ENCODE results near the gene SPTB.

Gene SPTB

GRCh38 chr14:64799555-64799954 lies 80.2 kb downstream of the SPTB start:
- H3K4me3 ChIP-seq (replicated peaks in 1 of 2; ENCODE audit: low read depth in 2 of 2, low read length in 2 of 2): no peak overlapping the region
- DNase-seq (ENCODE audit: low read depth in 2 of 2): no peak
- TF ChIP-seq CTCF (IDR thresholded peaks at IDR 0.05; ENCODE audit: low read depth, low read length): no peak

GRCh38 chr14:64796369-64796768 lies 83.3 kb downstream of the SPTB start:
- no peak for DNase-seq (ENCODE audit: low read depth in 2 of 2)
- no peak for TF ChIP-seq CTCF (IDR thresholded peaks at IDR 0.05; ENCODE audit: low read depth, low read length)
- H3K4me3 ChIP-seq (replicated peaks in 1 of 2; ENCODE audit: low read depth in 2 of 2, low read length in 2 of 2): no peak overlapping the region

- H3K4me3 ChIP-seq (replicated peaks in 1 of 2; ENCODE audit: low read depth in 2 of 2, low read length in 2 of 2): no peak overlapping the region
- DNase-seq (ENCODE audit: low read depth in 2 of 2): no peak
- TF ChIP-seq CTCF (IDR thresholded peaks at IDR 0.05; ENCODE audit: low read depth, low read length): no peak
These were observed 83.8 kb downstream of the SPTB start for GRCh38 chr14:64795921-64796320.

GRCh38 chr14:64795211-64795610 lies 84.5 kb downstream of the SPTB start:
- H3K4me3 ChIP-seq (replicated peaks in 1 of 2; ENCODE audit: low read depth in 2 of 2, low read length in 2 of 2): no peak overlapping the region
- TF ChIP-seq CTCF (IDR thresholded peaks at IDR 0.05; ENCODE audit: low read depth, low read length): no peak
- DNase-seq (ENCODE audit: low read depth in 2 of 2): no peak

- no peak overlapping the region for H3K4me3 ChIP-seq (replicated peaks in 1 of 2; ENCODE audit: low read depth in 2 of 2, low read length in 2 of 2)
- DNase-seq (ENCODE audit: low read depth in 2 of 2): no peak
- no peak for TF ChIP-seq CTCF (IDR thresholded peaks at IDR 0.05; ENCODE audit: low read depth, low read length)
These were observed 86.7 kb downstream of the SPTB start for GRCh38 chr14:64792871-64793560.

GRCh38 chr14:64792231-64792630 lies 87.5 kb downstream of the SPTB start:
- no peak for TF ChIP-seq CTCF (IDR thresholded peaks at IDR 0.05; ENCODE audit: low read depth, low read length)
- no peak for DNase-seq (ENCODE audit: low read depth in 2 of 2)
- no peak overlapping the region for H3K4me3 ChIP-seq (replicated peaks in 1 of 2; ENCODE audit: low read depth in 2 of 2, low read length in 2 of 2)

GRCh38 chr14:64790478-64790877 lies 89.2 kb downstream of the SPTB start:
- no peak overlapping the region for H3K4me3 ChIP-seq (replicated peaks in 1 of 2; ENCODE audit: low read depth in 2 of 2, low read length in 2 of 2)
- no peak for DNase-seq (ENCODE audit: low read depth in 2 of 2)
- TF ChIP-seq CTCF (IDR thresholded peaks at IDR 0.05; ENCODE audit: low read depth, low read length): no peak
